A673 (cell line): Measurements from ENCODE around the gene CDRT4. TPM values are rescaled to one million over a fixed set of nuclear protein-coding genes. Genes with fewer than 3 reads are reported as not detected.

Experiments used
- BruUV-seq: library from RNA; stranded (reverse); fragments of 400-500 nt; replicated peaks from 2 replicates; lab custom pipeline; 2021; lab: Mats Ljungman, UMichigan
- CTCF ChIA-PET: fragments of 300-600 bp; sonication (Branson Sonifier 250); formaldehyde crosslinking; loops from one replicate; lab custom pipeline; 2022; ENCODE audit warnings: antibody characterized with exemption; lab: Charles Lee
- POLR2A ChIA-PET: fragments of 300-600 bp; sonication (Branson Sonifier 250); formaldehyde crosslinking; loops from one replicate; lab custom pipeline; 2022; ENCODE audit warnings: antibody characterized with exemption; ENCODE audit not compliant: low non-redundant PET; lab: Charles Lee
- DNase-seq: peaks from one replicate; pipeline ENCODE4 v3.0.0-alpha.2; 2015; ENCODE audit warnings: low spot score
- H3K27ac ChIP-seq: fragments of 200-600 bp; sonication (generic); 2 replicates; pipeline ENCODE4 v1.5.1; 2016; ENCODE audit warnings: mixed run types, low read depth, mild to moderate bottlenecking, mixed read lengths, antibody characterized with exemption, low read length; ENCODE audit not compliant: poor library complexity, severe bottlenecking
- H3K27me3 ChIP-seq: fragments of 200-600 bp; sonication (generic); replicated peaks from 2 replicates; pipeline ENCODE4 v1.6.1; 2017; ENCODE audit warnings: mixed run types, low read depth, mild to moderate bottlenecking, mixed read lengths, antibody characterized with exemption, low read length; ENCODE audit not compliant: insufficient read depth, poor library complexity
- H3K36me3 ChIP-seq: fragments of 200-600 bp; sonication (generic); 2 replicates; pipeline ENCODE4 v1.6.1; 2016; ENCODE audit warnings: mixed run types, mild to moderate bottlenecking, mixed read lengths, antibody characterized with exemption, low read length; ENCODE audit not compliant: insufficient read depth, poor library complexity, severe bottlenecking
- H3K4me1 ChIP-seq: fragments of 200-600 bp; sonication (generic); 2 replicates; pipeline ENCODE4 v1.6.1; 2017; ENCODE audit warnings: mixed run types, mild to moderate bottlenecking, mixed read lengths, antibody characterized with exemption, low read length; ENCODE audit not compliant: insufficient read depth, poor library complexity, severe bottlenecking
- H3K4me3 ChIP-seq: fragments of 200-600 bp; sonication (generic); 2 replicates; pipeline ENCODE4 v1.5.1; 2016; ENCODE audit warnings: low read depth, mixed run types, mild to moderate bottlenecking, mixed read lengths, low read length; ENCODE audit not compliant: poor library complexity, severe bottlenecking
- H3K9me3 ChIP-seq: fragments of 200-600 bp; sonication (generic); 2 replicates; pipeline ENCODE4 v1.6.1; 2016; ENCODE audit warnings: mixed run types, low read depth, mild to moderate bottlenecking, mixed read lengths, antibody characterized with exemption, low read length; ENCODE audit not compliant: poor library complexity, severe bottlenecking
- EZH2 ChIP-seq: fragments of 200-600 bp; sonication (generic); IDR thresholded peaks from 2 replicates; pipeline ENCODE4 v1.6.1; 2017; ENCODE audit warnings: borderline replicate concordance, low read depth, mild to moderate bottlenecking, mixed read lengths, antibody characterized with exemption, low read length; ENCODE audit not compliant: poor library complexity, severe bottlenecking
- intact Hi-C: fragments of 100-400 bp; cut with micrococcal nuclease; formaldehyde crosslinking; loops from one replicate; pipeline ENCODE4 v1.10.0; 2022; ENCODE audit not compliant: unreplicated experiment
- total RNA-seq: library from RNA; stranded (reverse); gene quantifications from 2 replicates; pipeline ENCODE4 v1.2.3, GENCODE V29; 2021
- TF ChIP-seq, protein P1 (sequence below): fragments of 300-800, 200-600 bp; sonication (generic); conservative IDR thresholded peaks from 2 replicates; pipeline ENCODE4 v1.5.1; 2017; ENCODE audit warnings: low read depth, mild to moderate bottlenecking, antibody characterized with exemption, low read length, moderate library complexity, mixed read lengths

CDRT4 gene
- total RNA-seq, 1 experiment from 2014 or later = 0.62 TPM

DNA sequence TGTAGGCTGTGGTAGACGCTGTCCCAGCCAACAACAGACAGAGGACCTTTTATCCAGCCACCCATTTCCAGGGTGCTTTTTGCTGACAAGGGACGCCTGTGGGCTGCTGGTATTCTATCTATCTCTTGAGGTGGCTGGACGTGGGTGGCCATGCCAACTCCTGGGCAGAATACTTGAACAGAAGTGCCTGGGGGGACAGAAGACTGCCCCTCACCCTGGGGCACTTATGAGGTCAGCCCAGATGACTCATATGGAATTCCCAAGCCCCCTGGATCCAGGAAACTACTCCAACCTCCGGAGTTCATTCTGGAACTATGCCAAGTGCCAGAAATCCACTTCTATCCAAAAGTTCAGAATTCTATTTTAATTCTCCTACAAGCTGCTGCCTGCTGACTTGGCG lies 61.3 kb downstream of the CDRT4 start:
- Histone ChIP-seq H3K27me3 (no peaks in the 10 kb centered on the region), H3K4me3 (no peak overlapping the region), H3K27ac (no peak overlapping the region), H3K4me1 (no peaks in the 10 kb centered on the region), H3K9me3 (no peaks in the 10 kb centered on the region), H3K36me3 (no peaks in the 10 kb centered on the region)
- no TSS peak for BruUV-seq
- POLR2A ChIA-PET = no interaction called here
- no peak for DNase-seq
- intact Hi-C loops = no loop called here
- CTCF ChIA-PET = no interaction called here
- TF ChIP-seq, protein P1, sequence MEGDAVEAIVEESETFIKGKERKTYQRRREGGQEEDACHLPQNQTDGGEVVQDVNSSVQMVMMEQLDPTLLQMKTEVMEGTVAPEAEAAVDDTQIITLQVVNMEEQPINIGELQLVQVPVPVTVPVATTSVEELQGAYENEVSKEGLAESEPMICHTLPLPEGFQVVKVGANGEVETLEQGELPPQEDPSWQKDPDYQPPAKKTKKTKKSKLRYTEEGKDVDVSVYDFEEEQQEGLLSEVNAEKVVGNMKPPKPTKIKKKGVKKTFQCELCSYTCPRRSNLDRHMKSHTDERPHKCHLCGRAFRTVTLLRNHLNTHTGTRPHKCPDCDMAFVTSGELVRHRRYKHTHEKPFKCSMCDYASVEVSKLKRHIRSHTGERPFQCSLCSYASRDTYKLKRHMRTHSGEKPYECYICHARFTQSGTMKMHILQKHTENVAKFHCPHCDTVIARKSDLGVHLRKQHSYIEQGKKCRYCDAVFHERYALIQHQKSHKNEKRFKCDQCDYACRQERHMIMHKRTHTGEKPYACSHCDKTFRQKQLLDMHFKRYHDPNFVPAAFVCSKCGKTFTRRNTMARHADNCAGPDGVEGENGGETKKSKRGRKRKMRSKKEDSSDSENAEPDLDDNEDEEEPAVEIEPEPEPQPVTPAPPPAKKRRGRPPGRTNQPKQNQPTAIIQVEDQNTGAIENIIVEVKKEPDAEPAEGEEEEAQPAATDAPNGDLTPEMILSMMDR = no peak
- no peak for TF ChIP-seq EZH2

DNA sequence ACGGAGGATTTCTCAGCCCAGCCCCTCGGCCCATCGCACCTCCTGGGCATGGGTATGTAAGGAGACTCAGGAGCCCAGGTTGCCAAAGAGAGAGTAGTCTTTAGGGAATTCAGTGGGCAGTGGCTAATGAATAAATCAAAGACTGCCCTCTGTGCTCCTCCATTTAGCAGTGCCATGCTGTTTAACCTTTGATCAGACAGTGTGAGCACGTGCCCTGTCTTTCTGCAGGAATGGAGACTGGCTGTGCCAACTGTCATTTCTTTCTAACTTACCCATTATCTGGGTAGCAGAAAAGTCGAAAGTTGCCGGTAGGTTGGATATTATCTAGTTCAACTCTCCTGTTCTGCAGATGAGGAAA lies 62.4 kb downstream of the CDRT4 start:
- H3K9me3 ChIP-seq = no peaks in the 10 kb centered on the region
- no peak overlapping the region for H3K27ac ChIP-seq
- DNase-seq = no peak
- TF ChIP-seq, protein P1 = no peak
- no peak for TF ChIP-seq EZH2
- CTCF ChIA-PET = no interaction called here
- no peaks in the 10 kb centered on the region for H3K36me3 ChIP-seq
- intact Hi-C loops = no loop called here
- no peaks in the 10 kb centered on the region for H3K27me3 ChIP-seq
- BruUV-seq = no TSS peak
- no peaks in the 10 kb centered on the region for H3K4me1 ChIP-seq
- H3K4me3 ChIP-seq = no peak overlapping the region
- POLR2A ChIA-PET = no interaction called here

DNA sequence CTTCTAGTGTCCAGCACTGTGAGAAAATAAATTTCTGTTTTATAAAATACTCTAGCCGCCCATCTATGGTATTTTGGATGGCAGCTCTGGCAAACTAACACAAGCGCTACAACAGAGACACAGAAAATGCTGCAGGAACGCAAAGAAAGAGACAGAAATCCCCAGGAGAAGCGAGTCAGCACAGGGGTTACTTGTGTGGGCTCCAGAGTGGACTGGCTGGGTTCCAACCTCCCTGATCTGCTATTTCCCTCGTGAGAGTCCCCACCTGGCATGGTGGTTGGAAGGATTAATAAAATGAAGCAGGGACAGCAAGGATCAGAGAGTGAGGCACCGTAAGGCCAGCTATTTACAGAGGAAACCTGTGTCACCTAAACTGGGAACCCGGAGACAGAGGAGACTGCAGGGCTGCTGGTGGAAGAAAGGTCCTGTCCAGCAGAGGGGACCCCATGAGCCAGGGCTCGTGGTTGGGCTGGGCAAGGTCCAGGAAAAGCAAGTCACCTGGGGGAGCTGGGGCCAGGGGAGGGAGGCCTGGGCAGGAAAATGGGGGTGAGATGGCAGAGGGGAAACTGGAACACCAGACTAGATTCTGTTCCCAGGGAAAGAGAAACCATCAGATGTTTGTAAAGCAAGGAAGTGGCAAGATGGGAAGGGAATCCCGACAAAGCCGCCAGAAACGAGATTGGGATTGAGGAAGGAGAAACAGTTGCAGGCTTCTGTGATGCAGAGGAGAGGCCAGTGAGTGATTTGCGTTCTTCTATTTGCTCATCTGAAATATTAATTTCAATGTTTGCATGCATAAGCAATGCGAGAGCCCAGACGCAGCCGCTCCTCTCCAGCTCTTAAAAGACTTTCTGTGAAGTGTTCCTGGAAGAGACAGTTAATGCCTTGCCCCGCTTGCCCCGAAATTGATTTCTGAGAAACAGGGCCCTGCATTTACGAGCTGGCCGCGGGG lies 63.0 kb downstream of the CDRT4 start:
- no TSS peak for BruUV-seq
- H3K9me3 ChIP-seq = no peaks in the 10 kb centered on the region
- H3K27me3 ChIP-seq = no peaks in the 10 kb centered on the region
- intact Hi-C loops = no loop called here
- ChIA-PET CTCF (no interaction called here), POLR2A (no interaction called here)
- no peak for TF ChIP-seq EZH2
- TF ChIP-seq, protein P1 = no peak
- no peaks in the 10 kb centered on the region for H3K4me1 ChIP-seq
- no peak overlapping the region for H3K27ac ChIP-seq
- no peaks in the 10 kb centered on the region for H3K36me3 ChIP-seq
- no peak for DNase-seq
- no peak overlapping the region for H3K4me3 ChIP-seq
